Measurements from ENCODE around the gene BCR. TPM values are rescaled to one million over a fixed set of nuclear protein-coding genes. Genes with fewer than 3 reads are reported as not detected.
"Not testable (repeated sequence)": the region's sequence is repeated elsewhere in the genome, so short reads cannot be mapped to it uniquely, and the experiment has no call there.

Gene BCR
- total RNA-seq, 2 experiments from 2014 or later, result 62.3 to 63.3 TPM

DNA sequence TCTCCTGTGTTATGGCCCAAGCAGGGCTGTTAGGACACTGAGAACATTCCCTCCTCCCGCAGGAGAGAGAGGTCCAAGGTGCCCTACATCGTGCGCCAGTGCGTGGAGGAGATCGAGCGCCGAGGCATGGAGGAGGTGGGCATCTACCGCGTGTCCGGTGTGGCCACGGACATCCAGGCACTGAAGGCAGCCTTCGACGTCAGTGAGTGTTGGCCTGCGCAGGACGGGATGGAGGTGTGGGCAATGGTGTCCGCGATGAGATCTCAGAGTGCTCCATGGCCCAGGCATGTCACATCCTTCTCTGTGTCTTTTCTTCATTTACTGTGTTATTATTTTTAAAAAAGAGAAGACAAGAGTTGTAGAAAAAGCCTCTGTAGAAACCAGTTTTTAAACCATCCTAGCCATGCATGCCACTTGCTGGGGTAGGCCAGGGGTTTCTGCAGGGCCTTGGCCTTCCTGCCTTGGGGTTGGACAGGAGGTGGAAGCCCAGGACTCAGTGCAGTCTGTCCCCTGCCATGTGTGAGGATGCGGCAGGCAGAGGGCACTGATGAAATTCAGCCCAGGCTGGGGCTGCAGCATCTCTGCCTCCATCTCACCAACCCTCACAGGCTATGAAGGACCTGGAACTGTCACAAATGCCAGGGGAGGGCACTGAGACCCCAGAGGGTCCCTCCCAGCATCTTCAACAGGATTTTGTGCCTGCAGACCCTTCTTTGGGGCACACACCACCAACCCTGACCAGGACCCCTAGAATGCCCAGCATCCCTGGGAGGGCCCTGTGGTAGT is 131.5 kb downstream of the BCR start:
- intact Hi-C loops (cut with micrococcal nuclease); H3K9me3 Mint-ChIP-seq; H3K27me3 Mint-ChIP-seq (ENCODE audit: low read depth); DNase-seq; H3K4me1 Mint-ChIP-seq (ENCODE audit: low read depth); H3K36me3 Mint-ChIP-seq (ENCODE audit: low read depth); H3K4me3 Mint-ChIP-seq; H3K27ac Mint-ChIP-seq; CTCF ChIA-PET: not testable (repeated sequence)

GRCh38 chr22:23313791-23314567 is 133.7 kb downstream of the BCR start:
- H3K4me1 Mint-ChIP-seq (ENCODE audit: low read depth), result peaks cover 7% of the 10 kb centered on the region

GRCh38 chr22:23315341-23315917 is 135.1 kb downstream of the BCR start:
- Mint-ChIP-seq H3K4me1 (ENCODE audit: low read depth) (peaks cover 7% of the 10 kb centered on the region), H3K9me3 (no peaks in the 10 kb centered on the region), H3K4me3 (no peak overlapping the region), H3K36me3 (ENCODE audit: low read depth) (no peaks in the 10 kb centered on the region), H3K27ac (peak overlapping the region; percentile 30), H3K27me3 (ENCODE audit: low read depth) (no peaks in the 10 kb centered on the region)
- intact Hi-C loops (cut with micrococcal nuclease), result loop anchor here (1.0 kb wide), 2 partner anchors 71 to 224 kb away; no protein-coding TSS in a partner anchor
- CTCF ChIA-PET, result interaction anchor here (1.0 to 2.7 kb wide), 2 partner anchors 68 to 71 kb away, joined by 3 to 12 read pairs; no protein-coding TSS in a partner anchor
- peak; percentile 70 for DNase-seq

More at GRCh38 chr22:23313791-23314567, 133.7 kb downstream of the BCR start:
- Mint-ChIP-seq H3K27ac (no peak overlapping the region), H3K9me3 (no peaks in the 10 kb centered on the region), H3K4me3 (no peak overlapping the region), H3K27me3 (ENCODE audit: low read depth) (no peaks in the 10 kb centered on the region), H3K36me3 (ENCODE audit: low read depth) (no peaks in the 10 kb centered on the region)
- CTCF ChIA-PET, result interaction anchor here (0.6 to 2.7 kb wide), 4 partner anchors 17 to 264 kb away, joined by 3 to 12 read pairs (median 4); no protein-coding TSS in a partner anchor
- no peak for DNase-seq
- intact Hi-C loops (cut with micrococcal nuclease), result no loop called here

DNA sequence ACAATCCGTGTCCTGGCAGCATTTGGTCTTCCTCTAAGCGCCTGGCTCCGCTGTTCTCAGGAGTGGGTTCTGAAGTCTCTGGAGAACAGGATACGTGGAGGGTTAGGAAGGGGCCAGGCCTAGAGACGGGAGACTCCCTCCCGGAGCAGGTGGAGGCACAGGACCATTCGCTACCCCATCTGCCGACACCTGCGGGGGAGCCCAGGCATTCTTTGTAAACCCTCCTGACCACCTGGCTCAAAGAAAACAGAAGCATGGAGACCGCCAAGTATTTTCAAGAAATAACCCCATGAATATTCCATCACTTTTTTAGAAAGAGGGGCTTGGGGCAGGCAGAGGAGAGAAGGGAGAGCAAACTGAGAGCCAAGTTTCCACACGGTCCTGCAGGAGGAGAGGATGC is 136.3 kb downstream of the BCR start:
- DNase-seq; H3K4me3 Mint-ChIP-seq; H3K27ac Mint-ChIP-seq; H3K27me3 Mint-ChIP-seq (ENCODE audit: low read depth); H3K9me3 Mint-ChIP-seq; intact Hi-C loops (cut with micrococcal nuclease); H3K4me1 Mint-ChIP-seq (ENCODE audit: low read depth); H3K36me3 Mint-ChIP-seq (ENCODE audit: low read depth); CTCF ChIA-PET: not testable (repeated sequence)

DNA sequence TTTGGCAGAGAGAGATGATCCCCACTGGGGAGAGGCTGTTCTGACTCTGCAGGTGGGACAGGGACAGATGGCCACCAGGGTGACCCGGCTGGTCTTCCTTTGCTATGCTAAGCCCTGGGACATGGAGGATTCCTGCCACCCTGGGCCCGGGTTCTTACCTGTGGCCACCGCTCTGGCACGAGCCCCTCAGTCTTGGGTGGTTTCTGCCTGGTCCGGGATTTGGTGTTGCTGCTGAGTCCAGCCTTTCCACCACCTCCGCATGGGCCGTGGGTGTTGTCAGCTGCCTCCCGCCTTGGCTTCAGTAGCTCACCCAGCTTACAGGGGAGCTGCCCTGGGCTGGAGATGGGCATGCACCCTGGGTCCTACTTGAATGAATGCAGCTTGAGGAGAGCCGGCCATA is 138.0 kb downstream of the BCR start:
- H3K4me1 Mint-ChIP-seq (ENCODE audit: low read depth); H3K27ac Mint-ChIP-seq; H3K9me3 Mint-ChIP-seq; DNase-seq; intact Hi-C loops (cut with micrococcal nuclease); H3K36me3 Mint-ChIP-seq (ENCODE audit: low read depth); CTCF ChIA-PET; H3K27me3 Mint-ChIP-seq (ENCODE audit: low read depth); H3K4me3 Mint-ChIP-seq: not testable (repeated sequence)

DNA sequence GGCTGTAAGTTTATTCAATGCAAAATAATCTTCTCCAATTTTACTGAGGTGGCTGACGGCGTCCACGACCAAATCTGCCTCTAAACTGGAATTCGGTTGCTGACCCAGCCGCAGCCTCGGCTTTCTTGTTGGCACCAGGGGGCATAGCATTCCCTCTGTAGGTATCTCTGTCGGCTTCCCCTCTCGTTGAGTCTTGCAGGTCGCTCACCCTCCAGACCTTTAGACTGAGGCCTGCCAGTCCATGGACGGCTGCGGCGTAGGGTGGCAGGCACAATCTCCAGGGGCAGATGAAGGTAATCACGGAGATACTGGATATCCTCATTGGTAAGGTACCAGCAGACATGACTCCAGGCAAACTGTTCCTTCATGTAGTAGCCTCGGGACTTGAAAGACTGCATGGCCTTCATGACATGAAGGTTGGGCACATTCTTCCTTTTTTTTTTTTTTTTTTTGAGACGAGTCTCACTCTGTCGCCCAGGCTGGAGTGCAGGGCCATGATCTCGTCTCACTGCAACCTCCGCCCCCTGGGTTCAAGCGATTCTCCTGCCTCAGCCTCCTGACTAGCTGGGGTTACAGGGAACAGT is 142.3 kb downstream of the BCR start:
- H3K27me3 Mint-ChIP-seq (ENCODE audit: low read depth); H3K9me3 Mint-ChIP-seq; intact Hi-C loops (cut with micrococcal nuclease); H3K36me3 Mint-ChIP-seq (ENCODE audit: low read depth); H3K27ac Mint-ChIP-seq; H3K4me3 Mint-ChIP-seq; DNase-seq: not testable (repeated sequence)
- CTCF ChIA-PET, result interaction anchor here (0.6 to 1.4 kb wide), 4 partner anchors 62 to 150 kb away, joined by 3 to 4 read pairs (median 3); no protein-coding TSS in a partner anchor
- H3K4me1 Mint-ChIP-seq (ENCODE audit: low read depth), result peaks cover 10% of the 10 kb centered on the region

- peaks cover 10% of the 10 kb centered on the region for H3K4me1 Mint-ChIP-seq (ENCODE audit: low read depth)
- CTCF ChIA-PET, result interaction anchor here (0.5 to 1.4 kb wide), 5 partner anchors 29 to 820 kb away, joined by 3 to 5 read pairs (median 4); no protein-coding TSS in a partner anchor
- H3K27me3 Mint-ChIP-seq (ENCODE audit: low read depth); intact Hi-C loops (cut with micrococcal nuclease); H3K4me3 Mint-ChIP-seq; DNase-seq; H3K27ac Mint-ChIP-seq; H3K9me3 Mint-ChIP-seq; H3K36me3 Mint-ChIP-seq (ENCODE audit: low read depth): not testable (repeated sequence)
These were observed 143.8 kb downstream of the BCR start for GRCh38 chr22:23323960-23324688.

GRCh38 chr22:23325183-23325582 is 144.9 kb downstream of the BCR start:
- no peak overlapping the region for H3K4me3 Mint-ChIP-seq
- intact Hi-C loops (cut with micrococcal nuclease), result no loop called here
- CTCF ChIA-PET, result interaction anchor here (0.6 to 1.0 kb wide), 4 partner anchors 60 to 821 kb away, joined by 3 to 7 read pairs (median 4); no protein-coding TSS in a partner anchor
- H3K36me3 Mint-ChIP-seq (ENCODE audit: low read depth), result no peaks in the 10 kb centered on the region
- H3K27ac Mint-ChIP-seq, result no peak overlapping the region
- DNase-seq, result no peak
- no peaks in the 10 kb centered on the region for H3K9me3 Mint-ChIP-seq
- H3K27me3 Mint-ChIP-seq (ENCODE audit: low read depth), result no peaks in the 10 kb centered on the region
- peaks cover 10% of the 10 kb centered on the region for H3K4me1 Mint-ChIP-seq (ENCODE audit: low read depth)

DNA sequence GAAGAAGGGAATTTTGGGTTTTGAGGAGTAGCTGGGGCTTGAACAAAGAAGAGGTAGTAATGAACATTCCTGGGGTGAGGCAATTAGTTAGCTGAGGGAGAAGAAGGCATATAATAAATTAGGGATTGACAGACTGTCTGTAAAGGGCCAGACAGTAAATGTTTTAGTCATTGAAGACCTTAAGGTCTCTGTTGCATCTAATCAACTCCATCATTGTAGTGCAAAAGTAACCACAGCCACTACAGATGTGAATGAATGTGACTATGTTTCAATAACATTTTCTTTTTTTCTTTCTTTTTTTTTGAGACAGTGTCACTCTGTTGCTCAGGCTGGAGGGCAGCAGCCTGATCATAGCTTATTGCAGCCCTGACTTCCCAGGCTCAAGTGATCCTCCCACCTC is 153.5 kb downstream of the BCR start:
- not testable (repeated sequence) for H3K9me3 Mint-ChIP-seq

GRCh38 chr22:23337672-23338071 is 157.4 kb downstream of the BCR start:
- H3K9me3 Mint-ChIP-seq; H3K4me1 Mint-ChIP-seq (ENCODE audit: low read depth); H3K36me3 Mint-ChIP-seq (ENCODE audit: low read depth); H3K27ac Mint-ChIP-seq; intact Hi-C loops (cut with micrococcal nuclease); CTCF ChIA-PET; DNase-seq; H3K27me3 Mint-ChIP-seq (ENCODE audit: low read depth); H3K4me3 Mint-ChIP-seq: not testable (repeated sequence)

More for the DNA sequence above, 153.5 kb downstream of the BCR start:
- H3K27me3 Mint-ChIP-seq (ENCODE audit: low read depth); H3K36me3 Mint-ChIP-seq (ENCODE audit: low read depth); DNase-seq; H3K4me3 Mint-ChIP-seq; H3K4me1 Mint-ChIP-seq (ENCODE audit: low read depth); intact Hi-C loops (cut with micrococcal nuclease); H3K27ac Mint-ChIP-seq; CTCF ChIA-PET: not testable (repeated sequence)

- DNase-seq; H3K27ac Mint-ChIP-seq; intact Hi-C loops (cut with micrococcal nuclease); H3K4me1 Mint-ChIP-seq (ENCODE audit: low read depth); H3K27me3 Mint-ChIP-seq (ENCODE audit: low read depth); H3K9me3 Mint-ChIP-seq; CTCF ChIA-PET; H3K36me3 Mint-ChIP-seq (ENCODE audit: low read depth); H3K4me3 Mint-ChIP-seq: not testable (repeated sequence)
These were observed 161.8 kb downstream of the BCR start for GRCh38 chr22:23341942-23342695.
